ENCODE measurements around the gene TRIM54. TPM values are rescaled to one million over a fixed set of nuclear protein-coding genes. Genes with fewer than 3 reads are reported as not detected.
A peak's percentile ranks its signal among the peaks of the same experiment; 100 is the strongest.

TRIM54 gene
- total and polyA plus RNA-seq, 2 of the 8 experiments (the other 6 are each of a cell fraction or from before 2014, with no cell fraction given): 3.9 to 5.8 TPM

DNA sequence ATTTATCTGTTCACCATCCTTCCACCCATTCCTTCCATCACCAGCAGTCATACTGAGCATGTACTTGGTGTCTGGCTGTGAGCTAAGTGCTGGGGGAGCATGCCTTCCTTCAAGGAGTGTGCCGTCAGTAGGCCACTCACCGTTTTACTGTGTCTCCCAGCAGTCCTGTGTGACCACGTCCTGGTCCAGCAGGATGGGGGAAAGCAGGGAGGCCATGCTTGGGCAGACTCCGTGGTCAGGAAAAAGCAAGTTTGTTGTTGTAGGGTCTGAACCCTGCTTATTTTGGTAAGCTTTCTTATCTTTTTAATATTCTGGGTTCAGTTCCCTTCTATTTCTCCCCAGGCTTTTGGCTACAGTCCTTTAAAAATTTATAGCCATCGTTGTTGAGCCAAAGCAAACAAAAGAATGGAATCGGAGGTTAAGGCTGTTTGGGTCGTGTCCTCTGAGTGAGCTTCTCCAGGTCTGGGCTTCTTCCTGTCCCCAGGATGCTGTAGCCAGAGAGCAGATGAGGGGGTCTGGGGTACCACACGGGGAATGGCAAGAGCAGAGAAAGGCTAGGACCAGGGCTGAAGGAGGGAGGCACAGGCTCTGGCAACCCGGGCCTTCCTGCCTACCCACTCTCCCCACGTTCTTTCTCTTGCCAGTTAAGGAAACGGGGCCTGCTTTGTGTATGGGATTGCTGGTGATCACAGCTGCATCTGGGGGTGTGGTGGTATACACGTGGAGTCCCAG lies 32.9 kb upstream of the TRIM54 start:
- Histone ChIP-seq H2BK20ac (ENCODE audit: low read length) (no peak overlapping the region), H3K14ac (ENCODE audit: insufficient read length) (no peak overlapping the region), H3K4ac (replicated peaks; ENCODE audit: insufficient read length, low read depth, low read length) (no peak overlapping the region), H3K4me1 (replicated peaks in 1 of 4; ENCODE audit: control insufficient read depth in 3 of 4, insufficient read depth in 4 of 4, low read length in 3 of 4) (peaks cover 2 to 11% (median 6%) of the 10 kb centered on the region in 4 experiments), H2BK15ac (ENCODE audit: low read length) (0 out of 2 replicates have a peak overlapping the region, but pooled peaks have one; percentile 53), H2BK5ac (ENCODE audit: low read depth, low read length) (no peak overlapping the region), H3K79me2 (ENCODE audit: control insufficient read depth in 1 of 2, insufficient read depth in 2 of 2, low read length in 2 of 2) (no peaks in the 10 kb centered on the region), H3K9me3 (ENCODE audit: insufficient read depth in 2 of 2, low read depth in 1 of 2, low read length in 1 of 2) (no peaks in the 10 kb centered on the region), H3K4me2 (ENCODE audit: insufficient read depth in 1 of 2, low read depth in 2 of 2, low read length in 2 of 2) (no peak overlapping the region), H2AFZ (ENCODE audit: low read length) (no peak overlapping the region), H4K8ac (ENCODE audit: extremely low read depth, insufficient read depth, low read length) (no peak overlapping the region), H3K4me3 (ENCODE audit: extremely low read depth in 1 of 4, insufficient read depth in 2 of 4, low read depth in 3 of 4, low read length in 4 of 4) (no peak overlapping the region), H4K20me1 (replicated peaks in 1 of 2; ENCODE audit: control insufficient read depth in 1 of 2, insufficient read depth in 2 of 2, low read length in 2 of 2) (no peaks in the 10 kb centered on the region), H3K27ac (ENCODE audit: low read depth, low read length) (no peak overlapping the region), H2AK5ac (ENCODE audit: low read depth, low read length) (no peak overlapping the region), H4K91ac (replicated peaks; ENCODE audit: insufficient read length, low read length) (no peak overlapping the region), H3K56ac (replicated peaks; ENCODE audit: insufficient read length, low read depth, low read length) (no peak overlapping the region), H3K18ac (ENCODE audit: extremely low read depth, low read length) (no peak overlapping the region), H3K9ac (replicated peaks in 1 of 4; ENCODE audit: extremely low read depth in 1 of 4, low read depth in 3 of 4, low read length in 3 of 4) (no peak overlapping the region), H2BK120ac (replicated peaks; ENCODE audit: low read depth, low read length) (no peak overlapping the region), H3K27me3 (replicated peaks in 1 of 4; ENCODE audit: control insufficient read depth in 3 of 4, extremely low read depth in 1 of 4, insufficient read depth in 3 of 4, low read length in 3 of 4) (peaks cover 0 to 6% (median 2%) of the 10 kb centered on the region in 4 experiments; a peak in 5 of 7 replicates), H4K5ac (ENCODE audit: insufficient read length, low read depth, low read length) (no peak overlapping the region), H3K23ac (ENCODE audit: insufficient read length) (no peak overlapping the region), H3K36me3 (ENCODE audit: control insufficient read depth in 2 of 4, insufficient read depth in 4 of 4, low read length in 3 of 4) (peaks cover 3 to 4% (median 3%) of the 10 kb centered on the region in 4 experiments; a peak in 6 of 8 replicates), H2BK12ac (ENCODE audit: low read depth, low read length) (peak overlapping the region; percentile 20; the same call in 1 of the 2 replicates), H3K79me1 (ENCODE audit: low read depth, low read length) (no peaks in the 10 kb centered on the region), H3K23me2 (ENCODE audit: low read depth, low read length) (no peaks in the 10 kb centered on the region; the same call in 1 of the 2 replicates)
- POLR2A ChIA-PET (ENCODE audit: partially characterized antibody): interaction anchor here (0.6 to 32.6 kb wide), 22 partner anchors 8 to 200 kb away, joined by 3 to 835 read pairs (median 9); partner anchors contain the start of genes ATRAID, CAD, DNAJC5G and GTF3C2
- DNase-seq (ENCODE audit: low read depth in 1 of 2, low spot score in 2 of 2) (no peak), FAIRE-seq (no peak)
- CTCF ChIA-PET (ENCODE audit: partially characterized antibody): interaction anchor here (0.6 to 8.3 kb wide), 21 partner anchors 9 to 1879 kb away, joined by 3 to 180 read pairs (median 3); partner anchors contain the start of genes DNAJC5G, TRIM54 and UCN
- WGBS, 2 experiments (ENCODE audit: extremely low coverage in 1 of 2, insufficient coverage in 1 of 2, insufficient read length in 1 of 2, insufficient replicate concordance in 2 of 2, low coverage in 1 of 2, low lambda C conversion rate in 2 of 2, missing lambda C conversion rate in 1 of 2): 89% methylated on average over 12 of the region's 12 CpGs; no CpG with 5 or more reads in 1 of the 2 experiments
- TF ChIP-seq POLR2A (IDR thresholded peaks at IDR 0.05; ENCODE audit: control extremely low read depth in 1 of 2, low read depth in 2 of 2, low read length in 2 of 2) (peak in 1 of 2 experiments; percentile 21; a peak in 1 of 3 replicates), POLR2AphosphoS5 (IDR thresholded peaks at IDR 0.05; ENCODE audit: low read depth, low read length) (peak; percentile 60; the same call in 1 of the 2 replicates)

All from H1 (cell line).